GM12878 (cell line): ENCODE measurements around the gene CDYL. TPM values are rescaled to one million over a fixed set of nuclear protein-coding genes. Genes with fewer than 3 reads are reported as not detected.

Experiments
- ATAC-seq: fragments of 200-7000 bp; cut with Tn5 transposase; 3 replicates; pipeline ENCODE4 v1.9.1; 2020; ENCODE audit warnings: mild to moderate bottlenecking, moderate library complexity
- BruUV-seq: library from RNA; stranded (reverse); fragments of 400-500 nt; replicated peaks from 2 replicates; lab custom pipeline; 2021; lab: Mats Ljungman, UMichigan
- CTCF ChIA-PET: fragments of 300-600 bp; sonication (Branson Sonifier 250); formaldehyde crosslinking; extraction: SDS; loops from one replicate; lab custom pipeline; 2021; ENCODE audit warnings: inconsistent platforms; lab: Yijun Ruan, JAX
- POLR2A ChIA-PET: fragments of 350-600 bp; formaldehyde crosslinking; extraction: SDS; loops from one replicate; lab custom pipeline; 2021; ENCODE audit warnings: inconsistent platforms; lab: Charles Lee
- RAD21 ChIA-PET: fragments of 300-600 bp; sonication (Branson Sonifier 250); formaldehyde crosslinking; loops from one replicate; lab custom pipeline; 2023; ENCODE audit warnings: antibody characterized with exemption; ENCODE audit not compliant: unreplicated experiment; lab: Charles Lee
- SMC1A ChIA-PET: fragments of 300-600 bp; sonication (Branson Sonifier 250); formaldehyde crosslinking; loops from one replicate; lab custom pipeline; 2023; ENCODE audit not compliant: unreplicated experiment, uncharacterized antibody; lab: Charles Lee
- DNase-seq: peaks from one replicate; pipeline ENCODE4 v3.0.0-alpha.2; 2011; ENCODE audit warnings: low read depth, low spot score
- FAIRE-seq: peaks from 3 replicates; lab custom pipeline; 2011; peaks lifted over from hg19 to GRCh38; lab: Jason Lieb, UNC
- H2AFZ ChIP-seq: 2 replicates; pipeline ENCODE4 v1.6.0; 2011; ENCODE audit warnings: low read depth, low read length, control low read depth; ENCODE audit not compliant: control insufficient read depth
- H3K27ac ChIP-seq: 2 replicates; pipeline ENCODE4 v1.5.1; 2011; ENCODE audit warnings: control low read depth; ENCODE audit not compliant: control insufficient read depth, insufficient read depth
- H3K27me3 ChIP-seq, 2 experiments: replicated peaks in 1 of 2; 2 replicates each; pipeline versions ENCODE4 v1.6.0 to v1.6.1; 2011; ENCODE audit warnings: low read length in 1 of 2; ENCODE audit not compliant: control insufficient read depth in 2 of 2, insufficient read depth in 2 of 2
- H3K36me3 ChIP-seq, 2 experiments: 2 replicates each; pipeline ENCODE4 v1.5.1; 2011; ENCODE audit warnings: low read length in 1 of 2; ENCODE audit not compliant: control insufficient read depth in 2 of 2, insufficient read depth in 2 of 2
- H3K4me1 ChIP-seq: 2 replicates; pipeline ENCODE4 v1.6.1; 2011; ENCODE audit warnings: mild to moderate bottlenecking, low read length, moderate library complexity, mixed read lengths; ENCODE audit not compliant: control insufficient read depth, insufficient read depth
- H3K4me2 ChIP-seq: 2 replicates; pipeline ENCODE4 v1.6.0; 2011; ENCODE audit warnings: control low read depth; ENCODE audit not compliant: control insufficient read depth, insufficient read depth
- H3K4me3 ChIP-seq: fragments of 200-600 bp; sonication (generic); 2 replicates; pipeline ENCODE4 v1.5.1; 2016
- H3K79me2 ChIP-seq: 2 replicates; pipeline ENCODE4 v1.6.0; 2011; ENCODE audit warnings: low read length; ENCODE audit not compliant: control insufficient read depth, insufficient read depth
- H3K9ac ChIP-seq: 2 replicates; pipeline ENCODE4 v1.8.0; 2011; ENCODE audit warnings: low read length, control low read depth, mixed read lengths; ENCODE audit not compliant: control insufficient read depth, insufficient read depth
- H3K9me3 ChIP-seq: replicated peaks from 3 replicates; pipeline ENCODE4 v1.5.1; 2011; ENCODE audit warnings: mild to moderate bottlenecking, low read length; ENCODE audit not compliant: control insufficient read depth, insufficient read depth
- H4K20me1 ChIP-seq: 2 replicates; pipeline ENCODE4 v1.6.0; 2011; ENCODE audit not compliant: control insufficient read depth, insufficient read depth
- CREB1 ChIP-seq: IDR thresholded peaks from 2 replicates; pipeline ENCODE4 v1.6.1; 2012; ENCODE audit warnings: low read depth, mild to moderate bottlenecking, inconsistent platforms
- GABPA ChIP-seq: IDR thresholded peaks from 2 replicates; pipeline ENCODE4 v1.6.1; 2014; ENCODE audit warnings: antibody characterized with exemption, low read depth, mild to moderate bottlenecking, inconsistent platforms
- IRF4 ChIP-seq: IDR thresholded peaks from 2 replicates; pipeline ENCODE4 v1.6.1; 2011; ENCODE audit warnings: low read depth, low read length
- KAT2A ChIP-seq: conservative IDR thresholded peaks from 2 replicates; pipeline ENCODE4 v1.6.1; 2011; ENCODE audit warnings: low read depth, low read length; ENCODE audit not compliant: control insufficient read depth
- MYC ChIP-seq: IDR thresholded peaks from 2 replicates; pipeline ENCODE4 v1.6.1; 2011; ENCODE audit warnings: mild to moderate bottlenecking, low read length, moderate library complexity, inconsistent platforms; ENCODE audit not compliant: insufficient read depth, insufficient replicate concordance, insufficient read length, severe bottlenecking
- NBN ChIP-seq: fragments of 450-650 bp; IDR thresholded peaks from 2 replicates; pipeline ENCODE4 v1.6.1; 2016
- NFIC ChIP-seq: IDR thresholded peaks from 2 replicates; pipeline ENCODE4 v1.6.1; 2012; ENCODE audit warnings: low read depth, mild to moderate bottlenecking, inconsistent platforms, low read length, moderate library complexity
- RAD21 ChIP-seq: IDR thresholded peaks from 2 replicates; pipeline ENCODE4 v1.6.1; 2011; ENCODE audit warnings: mild to moderate bottlenecking, low read depth, low read length, moderate library complexity; ENCODE audit not compliant: insufficient read depth
- RB1 ChIP-seq: fragments of 450-650 bp; formaldehyde crosslinking; IDR thresholded peaks from 2 replicates; pipeline ENCODE4 v1.6.1; 2017; ENCODE audit warnings: mild to moderate bottlenecking, borderline replicate concordance
- RELA ChIP-seq: fragments of 450-650 bp; IDR thresholded peaks from 2 replicates; pipeline ENCODE4 v1.8.0; 2014; ENCODE audit warnings: borderline replicate concordance; ENCODE audit not compliant: partially characterized antibody
- SMAD1 ChIP-seq: fragments of 450-650 bp; IDR thresholded peaks from 2 replicates; pipeline ENCODE4 v1.6.1; 2018; ENCODE audit warnings: mild to moderate bottlenecking, low read depth; ENCODE audit not compliant: partially characterized antibody
- SUPT20H ChIP-seq: IDR thresholded peaks from 2 replicates; pipeline ENCODE4 v1.6.1; 2011; ENCODE audit warnings: low read depth, mild to moderate bottlenecking, low read length, moderate library complexity, borderline replicate concordance; ENCODE audit not compliant: control insufficient read depth
- TCF7 ChIP-seq: IDR thresholded peaks from 2 replicates; pipeline ENCODE4 v1.6.1; 2014; ENCODE audit warnings: antibody characterized with exemption, borderline replicate concordance
- ZNF274 ChIP-seq: IDR thresholded peaks from one replicate; pipeline ENCODE4 v1.8.0; 2011; ENCODE audit not compliant: insufficient read length, insufficient read depth
- ZNF622 ChIP-seq: fragments of 450-650 bp; IDR thresholded peaks from 2 replicates; pipeline ENCODE4 v1.6.1; 2017; ENCODE audit warnings: mild to moderate bottlenecking, inconsistent platforms
- WGBS: methylation state at CpG from one replicate; pipeline ENCODE4 v1.1.6; 2016; ENCODE audit warnings: low lambda C conversion rate; ENCODE audit not compliant: insufficient replicate concordance, insufficient coverage; ENCODE audit errors: missing lambda C conversion rate; 5-methylcytosine and 5-hydroxymethylcytosine counted together
- in situ Hi-C: fragments of 300-500 bp; cut with MboI; formaldehyde crosslinking; loops from 9 replicates; pipeline ENCODE4 v1.14.3; 2018; ENCODE audit warnings: mixed read lengths
- intact Hi-C: fragments of 100-400 bp; cut with micrococcal nuclease; formaldehyde crosslinking; loops from one replicate; pipeline ENCODE4 v1.14.2; 2022; ENCODE audit not compliant: unreplicated experiment
- polyA plus RNA-seq, 11 experiments: library from polyadenylated mRNA; depleted of rRNA in 4 of 11; unstranded in 6 of 11; stranded (reverse) in 5 of 11; fragments of >200 nt; fragmentation: Nextera tagmentation in 4 of 11; fragmentation: Illumina TruSeq in 1 of 11; extraction: Ambion mirVana in 4 of 11; extraction: Trizol in 1 of 11; gene quantifications; 1 replicate in 1 of 11; 2 replicates in 10 of 11; pipeline versions ENCODE4 v1.2.1 to v1.2.3, GENCODE V29; 2011 to 2016; ENCODE audit warnings: inconsistent platforms in 2 of 11, missing spikeins in 2 of 11, low read depth in 1 of 11
- total RNA-seq, 4 experiments: library from RNA; depleted of rRNA in 3 of 4; stranded (reverse); fragments of >200 nt in 3 of 4; fragmentation: Illumina TruSeq in 1 of 4; extraction: Trizol in 1 of 4; gene quantifications; 2 replicates each; pipeline versions ENCODE4 v1.2.1 to v1.2.3, GENCODE V29; 2013 to 2021
- TF ChIP-seq, protein P1 (sequence below): fragments of 450-650 bp; IDR thresholded peaks from 2 replicates; pipeline ENCODE4 v1.6.1; 2017; ENCODE audit warnings: mild to moderate bottlenecking, low read depth, inconsistent platforms; ENCODE audit not compliant: poor library complexity, severe bottlenecking
- TF ChIP-seq, protein P2 (sequence below): fragments of 450-650 bp; IDR thresholded peaks from 2 replicates; pipeline ENCODE4 v1.6.1; 2017; ENCODE audit warnings: mild to moderate bottlenecking, moderate library complexity
- TF ChIP-seq, protein P3 (sequence below): fragments of 150-350 bp; IDR thresholded peaks from 2 replicates; pipeline ENCODE4 v1.6.1; 2014; ENCODE audit warnings: mild to moderate bottlenecking, low read depth, low read length

Gene CDYL
- total and polyA plus RNA-seq, 10 of the 15 experiments (the other 5 are each of a cell fraction or from before 2014, with no cell fraction given): 9.3 to 61.2 (median 28.5) TPM

DNA sequence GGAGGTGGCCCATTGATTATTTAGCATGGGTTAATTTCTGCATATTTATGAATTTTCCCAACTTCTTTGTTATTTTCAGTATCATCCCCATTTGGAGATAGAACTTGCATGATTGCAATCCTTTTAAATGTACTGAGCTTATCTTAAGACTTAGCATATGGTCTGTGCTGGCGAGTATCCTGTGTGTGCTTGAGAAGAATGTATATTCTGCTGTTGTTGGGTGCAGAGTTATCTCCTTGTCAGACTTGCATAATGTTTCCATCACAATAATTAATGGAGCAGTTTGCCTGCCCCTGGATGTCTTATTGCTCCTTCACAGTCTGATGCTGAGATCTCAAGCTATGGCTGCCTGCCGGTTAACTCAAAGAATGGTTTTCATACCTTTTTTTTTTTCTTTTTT, 112.6 kb downstream of the CDYL start:
- TF ChIP-seq RAD21 (no peak), NBN (no peak), CREB1 (no peak), SUPT20H (no peak), TCF7 (no peak), NFIC (no peak), SMAD1 (no peak), RB1 (no peak), MYC (no peak), GABPA (no peak), ZNF274 (no peak), KAT2A (no peak), RELA (no peak), ZNF622 (no peak), IRF4 (no peak)
- TF ChIP-seq, protein P1, sequence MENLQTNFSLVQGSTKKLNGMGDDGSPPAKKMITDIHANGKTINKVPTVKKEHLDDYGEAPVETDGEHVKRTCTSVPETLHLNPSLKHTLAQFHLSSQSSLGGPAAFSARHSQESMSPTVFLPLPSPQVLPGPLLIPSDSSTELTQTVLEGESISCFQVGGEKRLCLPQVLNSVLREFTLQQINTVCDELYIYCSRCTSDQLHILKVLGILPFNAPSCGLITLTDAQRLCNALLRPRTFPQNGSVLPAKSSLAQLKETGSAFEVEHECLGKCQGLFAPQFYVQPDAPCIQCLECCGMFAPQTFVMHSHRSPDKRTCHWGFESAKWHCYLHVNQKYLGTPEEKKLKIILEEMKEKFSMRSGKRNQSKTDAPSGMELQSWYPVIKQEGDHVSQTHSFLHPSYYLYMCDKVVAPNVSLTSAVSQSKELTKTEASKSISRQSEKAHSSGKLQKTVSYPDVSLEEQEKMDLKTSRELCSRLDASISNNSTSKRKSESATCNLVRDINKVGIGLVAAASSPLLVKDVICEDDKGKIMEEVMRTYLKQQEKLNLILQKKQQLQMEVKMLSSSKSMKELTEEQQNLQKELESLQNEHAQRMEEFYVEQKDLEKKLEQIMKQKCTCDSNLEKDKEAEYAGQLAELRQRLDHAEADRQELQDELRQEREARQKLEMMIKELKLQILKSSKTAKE: no peak
- TF ChIP-seq, protein P2, sequence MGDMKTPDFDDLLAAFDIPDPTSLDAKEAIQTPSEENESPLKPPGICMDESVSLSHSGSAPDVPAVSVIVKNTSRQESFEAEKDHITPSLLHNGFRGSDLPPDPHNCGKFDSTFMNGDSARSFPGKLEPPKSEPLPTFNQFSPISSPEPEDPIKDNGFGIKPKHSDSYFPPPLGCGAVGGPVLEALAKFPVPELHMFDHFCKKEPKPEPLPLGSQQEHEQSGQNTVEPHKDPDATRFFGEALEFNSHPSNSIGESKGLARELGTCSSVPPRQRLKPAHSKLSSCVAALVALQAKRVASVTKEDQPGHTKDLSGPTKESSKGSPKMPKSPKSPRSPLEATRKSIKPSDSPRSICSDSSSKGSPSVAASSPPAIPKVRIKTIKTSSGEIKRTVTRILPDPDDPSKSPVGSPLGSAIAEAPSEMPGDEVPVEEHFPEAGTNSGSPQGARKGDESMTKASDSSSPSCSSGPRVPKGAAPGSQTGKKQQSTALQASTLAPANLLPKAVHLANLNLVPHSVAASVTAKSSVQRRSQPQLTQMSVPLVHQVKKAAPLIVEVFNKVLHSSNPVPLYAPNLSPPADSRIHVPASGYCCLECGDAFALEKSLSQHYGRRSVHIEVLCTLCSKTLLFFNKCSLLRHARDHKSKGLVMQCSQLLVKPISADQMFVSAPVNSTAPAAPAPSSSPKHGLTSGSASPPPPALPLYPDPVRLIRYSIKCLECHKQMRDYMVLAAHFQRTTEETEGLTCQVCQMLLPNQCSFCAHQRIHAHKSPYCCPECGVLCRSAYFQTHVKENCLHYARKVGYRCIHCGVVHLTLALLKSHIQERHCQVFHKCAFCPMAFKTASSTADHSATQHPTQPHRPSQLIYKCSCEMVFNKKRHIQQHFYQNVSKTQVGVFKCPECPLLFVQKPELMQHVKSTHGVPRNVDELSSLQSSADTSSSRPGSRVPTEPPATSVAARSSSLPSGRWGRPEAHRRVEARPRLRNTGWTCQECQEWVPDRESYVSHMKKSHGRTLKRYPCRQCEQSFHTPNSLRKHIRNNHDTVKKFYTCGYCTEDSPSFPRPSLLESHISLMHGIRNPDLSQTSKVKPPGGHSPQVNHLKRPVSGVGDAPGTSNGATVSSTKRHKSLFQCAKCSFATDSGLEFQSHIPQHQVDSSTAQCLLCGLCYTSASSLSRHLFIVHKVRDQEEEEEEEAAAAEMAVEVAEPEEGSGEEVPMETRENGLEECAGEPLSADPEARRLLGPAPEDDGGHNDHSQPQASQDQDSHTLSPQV: no peak
- TF ChIP-seq, protein P3, sequence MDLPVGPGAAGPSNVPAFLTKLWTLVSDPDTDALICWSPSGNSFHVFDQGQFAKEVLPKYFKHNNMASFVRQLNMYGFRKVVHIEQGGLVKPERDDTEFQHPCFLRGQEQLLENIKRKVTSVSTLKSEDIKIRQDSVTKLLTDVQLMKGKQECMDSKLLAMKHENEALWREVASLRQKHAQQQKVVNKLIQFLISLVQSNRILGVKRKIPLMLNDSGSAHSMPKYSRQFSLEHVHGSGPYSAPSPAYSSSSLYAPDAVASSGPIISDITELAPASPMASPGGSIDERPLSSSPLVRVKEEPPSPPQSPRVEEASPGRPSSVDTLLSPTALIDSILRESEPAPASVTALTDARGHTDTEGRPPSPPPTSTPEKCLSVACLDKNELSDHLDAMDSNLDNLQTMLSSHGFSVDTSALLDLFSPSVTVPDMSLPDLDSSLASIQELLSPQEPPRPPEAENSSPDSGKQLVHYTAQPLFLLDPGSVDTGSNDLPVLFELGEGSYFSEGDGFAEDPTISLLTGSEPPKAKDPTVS: no peak
- no peak overlapping the region for H3K27ac ChIP-seq
- WGBS: 94% methylated on average over 2 of the region's 2 CpGs
- ATAC-seq: no peak
- peaks cover 6 to 16% of the 10 kb centered on the region in 2 experiments; a peak in 3 of 4 replicates for H3K36me3 ChIP-seq
- no peak overlapping the region for H3K4me2 ChIP-seq
- peaks cover 16% of the 10 kb centered on the region for H3K4me1 ChIP-seq
- no TSS peak for BruUV-seq
- H3K9me3 ChIP-seq: no peaks in the 10 kb centered on the region; the same call in 2 of the 3 replicates
- ChIA-PET CTCF (no interaction called here), POLR2A (no interaction called here), SMC1A (interaction anchor here (1.0 to 1.4 kb wide), 3 partner anchors 11 to 53 kb away, joined by 3 read pairs; no protein-coding TSS in a partner anchor), RAD21 (no interaction called here)
- in situ Hi-C loops (no loop called here), intact Hi-C loops (no loop called here)
- H3K9ac ChIP-seq: no peak overlapping the region
- no peaks in the 10 kb centered on the region; the same call in 1 of the 2 replicates for H4K20me1 ChIP-seq
- FAIRE-seq: no peak
- peaks cover 59% of the 10 kb centered on the region for H3K79me2 ChIP-seq
- no peak overlapping the region for H3K4me3 ChIP-seq
- no peak overlapping the region for H2AFZ ChIP-seq
- H3K27me3 ChIP-seq: no peaks in the 10 kb centered on the region
- DNase-seq: no peak
